Epithelial cell of esophagus (primary cell): ENCODE measurements around the gene HCN4.

Experiments
- DNase-seq: peaks from one replicate; pipeline ENCODE4 v3.0.0; 2010; ENCODE audit warnings: low read depth
- H3K4me3 ChIP-seq: 2 replicates; pipeline ENCODE4 v1.5.1; 2011; ENCODE audit warnings: mild to moderate bottlenecking, low read length, control low read depth
- TF ChIP-seq, protein P1 (sequence below): IDR thresholded peaks from 2 replicates; pipeline ENCODE4 v1.5.1; 2011; ENCODE audit warnings: low read depth, mild to moderate bottlenecking, low read length, control low read depth, inconsistent platforms; ENCODE audit not compliant: insufficient read depth; ENCODE audit errors: missing control alignments

HCN4 gene

DNA sequence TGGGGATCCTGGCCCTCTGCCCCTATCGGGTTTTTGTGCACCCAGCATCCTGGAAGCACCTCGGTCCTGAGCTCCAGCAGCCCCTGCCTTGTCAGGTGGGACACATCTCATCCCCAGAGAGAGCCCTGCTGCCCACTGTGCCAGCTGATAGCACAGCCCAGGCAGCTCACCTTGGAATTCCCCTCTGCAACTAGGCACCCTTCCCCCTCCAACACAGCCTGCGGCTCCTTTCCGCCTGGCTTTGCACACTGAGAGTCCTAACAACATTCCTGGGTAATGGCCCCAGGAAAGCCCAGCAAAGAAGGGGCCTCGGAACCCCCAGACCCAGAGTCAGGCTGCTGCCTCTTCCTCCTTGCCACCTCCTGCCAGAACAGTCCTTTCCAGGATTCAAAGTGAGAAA, 5.9 kb downstream of the HCN4 start:
- TF ChIP-seq, protein P1, sequence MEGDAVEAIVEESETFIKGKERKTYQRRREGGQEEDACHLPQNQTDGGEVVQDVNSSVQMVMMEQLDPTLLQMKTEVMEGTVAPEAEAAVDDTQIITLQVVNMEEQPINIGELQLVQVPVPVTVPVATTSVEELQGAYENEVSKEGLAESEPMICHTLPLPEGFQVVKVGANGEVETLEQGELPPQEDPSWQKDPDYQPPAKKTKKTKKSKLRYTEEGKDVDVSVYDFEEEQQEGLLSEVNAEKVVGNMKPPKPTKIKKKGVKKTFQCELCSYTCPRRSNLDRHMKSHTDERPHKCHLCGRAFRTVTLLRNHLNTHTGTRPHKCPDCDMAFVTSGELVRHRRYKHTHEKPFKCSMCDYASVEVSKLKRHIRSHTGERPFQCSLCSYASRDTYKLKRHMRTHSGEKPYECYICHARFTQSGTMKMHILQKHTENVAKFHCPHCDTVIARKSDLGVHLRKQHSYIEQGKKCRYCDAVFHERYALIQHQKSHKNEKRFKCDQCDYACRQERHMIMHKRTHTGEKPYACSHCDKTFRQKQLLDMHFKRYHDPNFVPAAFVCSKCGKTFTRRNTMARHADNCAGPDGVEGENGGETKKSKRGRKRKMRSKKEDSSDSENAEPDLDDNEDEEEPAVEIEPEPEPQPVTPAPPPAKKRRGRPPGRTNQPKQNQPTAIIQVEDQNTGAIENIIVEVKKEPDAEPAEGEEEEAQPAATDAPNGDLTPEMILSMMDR, result no peak
- DNase-seq, result peak; percentile 10
- no peak overlapping the region for H3K4me3 ChIP-seq

DNA sequence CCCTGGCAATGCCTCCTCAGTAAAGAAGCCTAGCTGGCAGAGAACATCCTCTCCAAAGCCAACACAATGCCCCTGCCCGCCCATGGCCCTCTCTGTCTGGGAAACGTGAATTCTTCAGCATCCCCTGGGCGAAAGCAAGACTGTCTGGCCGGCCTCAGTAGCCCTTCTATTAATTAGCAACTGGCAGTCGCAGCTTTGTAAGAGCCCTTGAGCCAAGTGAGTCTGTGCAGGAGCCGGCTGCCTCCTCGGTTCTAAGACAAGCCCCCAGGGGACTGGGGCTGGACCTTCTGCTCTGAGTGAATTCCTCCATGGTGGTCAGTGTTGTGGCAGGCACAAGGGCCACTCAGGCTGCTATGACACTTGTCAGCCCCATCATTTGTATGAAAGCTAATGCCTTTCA, 7.4 kb downstream of the HCN4 start:
- no peak for DNase-seq
- TF ChIP-seq, protein P1, result no peak
- no peak overlapping the region for H3K4me3 ChIP-seq

DNA sequence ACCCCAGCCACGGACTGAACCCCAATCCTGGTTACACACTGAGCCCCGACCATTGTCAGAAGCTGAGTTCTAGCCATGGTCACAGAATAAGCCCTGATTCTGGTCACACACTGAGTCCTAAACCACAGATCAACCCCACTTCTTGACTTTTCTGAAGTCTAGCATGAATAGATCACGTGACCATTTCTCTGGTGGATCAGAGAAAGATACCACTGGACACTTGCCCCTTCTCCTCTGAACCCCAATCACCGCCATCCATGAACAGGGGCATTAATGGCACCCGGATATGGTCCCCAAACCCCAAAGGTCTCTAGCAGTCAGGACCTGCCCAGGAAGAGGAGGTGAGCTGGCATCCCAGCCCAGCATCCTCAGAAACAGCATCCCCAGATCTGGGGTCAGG, 9.1 kb downstream of the HCN4 start:
- H3K4me3 ChIP-seq, result no peak overlapping the region
- TF ChIP-seq, protein P1, result no peak
- no peak for DNase-seq

DNA sequence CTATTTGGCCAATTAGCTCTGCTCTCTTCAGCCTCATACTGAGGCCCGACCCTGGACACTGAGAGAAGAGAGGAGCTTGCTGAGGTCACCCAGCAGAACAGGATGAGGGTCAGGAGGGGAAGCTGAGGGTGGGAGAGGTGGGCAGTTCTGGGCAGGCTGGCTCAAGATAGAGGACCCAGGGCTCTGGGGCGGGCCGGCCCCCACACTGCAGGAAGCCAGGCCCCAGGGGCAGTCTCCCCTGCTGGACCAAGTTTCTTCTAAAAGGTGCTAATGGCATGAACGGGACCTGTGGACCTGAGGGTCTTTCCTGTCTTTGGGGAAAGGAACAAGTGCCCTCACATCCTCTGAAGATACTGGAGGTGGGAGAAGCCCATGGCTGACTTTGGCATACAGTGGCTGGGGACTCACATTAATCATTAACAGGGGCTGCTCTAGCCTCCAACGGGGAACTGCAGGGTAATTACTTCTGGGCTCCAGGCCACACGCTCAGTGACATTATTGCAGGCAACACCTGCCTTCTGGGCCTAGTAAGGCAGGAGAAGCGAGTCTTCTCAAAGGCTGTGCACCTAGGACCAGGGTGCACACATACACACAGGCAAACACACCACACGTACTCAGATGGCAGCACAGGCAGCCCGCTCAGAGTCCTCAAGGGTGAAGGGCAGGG, 10.6 kb downstream of the HCN4 start:
- TF ChIP-seq, protein P1, result no peak
- H3K4me3 ChIP-seq, result no peak overlapping the region
- DNase-seq, result no peak

DNA sequence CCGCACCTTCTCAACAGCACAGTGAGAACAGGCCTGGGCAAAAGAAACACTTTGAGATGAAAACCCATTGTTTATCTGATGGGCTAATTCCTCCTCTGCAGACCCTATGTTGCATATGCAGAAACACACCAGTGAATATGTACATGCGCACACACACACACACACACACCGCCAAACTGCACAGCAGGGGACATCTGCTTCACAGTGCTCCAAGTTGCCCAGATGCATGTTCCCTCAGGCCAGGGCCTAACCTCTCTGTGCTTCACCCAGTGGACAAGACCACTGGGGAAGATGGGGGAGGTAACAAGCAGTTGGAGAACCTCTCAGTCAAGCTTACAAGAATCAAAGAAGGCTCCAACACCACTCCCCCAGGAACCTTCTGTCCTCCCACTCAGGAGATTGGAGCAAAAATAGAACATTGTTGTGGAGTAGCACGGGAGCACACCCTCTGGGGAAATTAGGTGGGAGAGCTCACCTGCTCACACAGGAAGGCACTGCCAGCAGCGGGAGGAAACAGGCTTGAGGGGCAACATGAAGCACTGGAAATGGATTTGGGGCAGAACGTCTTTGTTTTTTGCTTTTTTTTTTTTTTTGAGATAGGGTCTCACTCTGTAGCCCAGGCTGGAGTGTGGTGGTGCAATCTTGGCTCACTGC, 13.0 kb downstream of the HCN4 start:
- no peak overlapping the region for H3K4me3 ChIP-seq
- no peak for DNase-seq
- TF ChIP-seq, protein P1, result no peak

DNA sequence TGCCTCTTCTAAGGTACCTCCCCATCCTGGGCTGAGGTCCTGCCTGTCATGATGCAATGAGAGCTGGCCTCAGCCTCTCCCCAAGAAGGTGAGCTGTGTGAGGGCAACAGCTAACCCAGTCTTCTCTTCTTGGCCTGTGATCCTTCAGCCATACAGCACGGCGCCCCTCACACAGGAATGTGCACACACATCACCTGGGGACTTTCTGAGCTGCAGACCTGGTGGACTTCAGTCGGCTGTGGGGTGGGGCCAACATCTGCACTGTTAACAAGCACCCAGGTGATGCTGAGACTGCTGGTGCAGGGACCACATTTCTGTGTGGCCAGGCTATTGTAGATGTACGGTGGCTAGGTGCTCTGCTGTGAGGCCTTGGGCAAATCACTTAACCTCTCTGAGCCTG, 14.5 kb downstream of the HCN4 start:
- TF ChIP-seq, protein P1, result no peak
- H3K4me3 ChIP-seq, result no peak overlapping the region
- no peak for DNase-seq

DNA sequence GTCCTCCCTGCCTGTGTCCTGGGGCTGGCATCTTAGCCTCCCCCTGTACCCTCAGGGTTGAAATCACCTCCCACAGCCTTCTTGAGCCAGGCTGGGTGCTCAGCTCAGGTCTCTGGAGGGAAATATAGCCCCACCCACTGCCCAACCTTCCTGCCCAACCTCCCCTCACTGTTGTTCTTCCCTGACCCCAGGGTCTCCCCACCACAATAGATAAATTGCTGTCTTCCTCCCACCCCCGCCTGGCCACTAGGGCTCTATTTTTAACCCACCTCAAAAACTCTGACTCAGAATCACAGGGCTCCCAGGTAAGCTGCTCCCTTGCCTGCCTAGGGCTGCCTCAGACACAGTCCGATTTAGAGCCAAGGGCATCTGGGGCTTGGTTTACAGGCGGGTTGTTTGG, 15.0 kb downstream of the HCN4 start:
- H3K4me3 ChIP-seq, result no peak overlapping the region
- TF ChIP-seq, protein P1, result no peak
- no peak for DNase-seq
